ENCODE results near the gene HIGD2A. TPM values are rescaled to one million over a fixed set of nuclear protein-coding genes. Genes with fewer than 3 reads are reported as not detected.

HIGD2A gene
- total and polyA plus RNA-seq, 2 donors = 116 to 161 TPM

- no peaks in the 10 kb centered on the region for H3K27me3 ChIP-seq (ENCODE audit: control insufficient read depth in 2 of 2, insufficient read depth in 1 of 2, low read length in 1 of 2)
- no peak overlapping the region for H3K4me3 ChIP-seq (ENCODE audit: low read length in 2 of 2)
- H3K4me1 ChIP-seq (ENCODE audit: control insufficient read depth in 2 of 2, insufficient read depth in 2 of 2, low read length in 2 of 2) = peaks cover 0 to 12% of the 10 kb centered on the region in 2 donors
- WGBS = 97% methylated on average over 4 of the region's 5 CpGs
- no peak for DNase-seq (ENCODE audit: low read depth in 6 of 9, low spot score in 9 of 9)
- peaks cover 0 to 2% of the 10 kb centered on the region in 2 donors for H3K9me3 ChIP-seq (ENCODE audit: control insufficient read depth in 2 of 2, insufficient read depth in 1 of 2, low read length in 1 of 2)
- no peak overlapping the region for H3K27ac ChIP-seq (ENCODE audit: low read depth in 1 of 2, low read length in 1 of 2)
- no peaks in the 10 kb centered on the region for H3K36me3 ChIP-seq (ENCODE audit: control insufficient read depth in 2 of 2, insufficient read depth in 2 of 2, low read length in 1 of 2)
Observed at GRCh38 chr5:176432707-176433106, 44.2 kb downstream of the HIGD2A start.

- no peaks in the 10 kb centered on the region for H3K27me3 ChIP-seq (ENCODE audit: control insufficient read depth in 2 of 2, insufficient read depth in 1 of 2, low read length in 1 of 2)
- peaks cover 0 to 2% of the 10 kb centered on the region in 2 donors for H3K4me1 ChIP-seq (ENCODE audit: control insufficient read depth in 2 of 2, insufficient read depth in 2 of 2, low read length in 2 of 2)
- WGBS = 9% methylated on average over 5 of the region's 5 CpGs
- H3K27ac ChIP-seq (ENCODE audit: low read depth in 1 of 2, low read length in 1 of 2) = peak overlapping the region in 1 of 2 donors; percentile 38
- DNase-seq (ENCODE audit: low read depth in 6 of 9, low spot score in 9 of 9) = no peak
- no peaks in the 10 kb centered on the region for H3K36me3 ChIP-seq (ENCODE audit: control insufficient read depth in 2 of 2, insufficient read depth in 2 of 2, low read length in 1 of 2)
- H3K9me3 ChIP-seq (ENCODE audit: control insufficient read depth in 2 of 2, insufficient read depth in 1 of 2, low read length in 1 of 2) = peaks cover 0 to 2% of the 10 kb centered on the region in 2 donors
- no peak overlapping the region for H3K4me3 ChIP-seq (ENCODE audit: low read length in 2 of 2)
Observed at GRCh38 chr5:176436656-176437055, 48.1 kb downstream of the HIGD2A start.

- Histone ChIP-seq H3K4me3 (ENCODE audit: low read length in 2 of 2) (no peak overlapping the region), H3K36me3 (ENCODE audit: control insufficient read depth in 2 of 2, insufficient read depth in 2 of 2, low read length in 1 of 2) (no peaks in the 10 kb centered on the region), H3K9me3 (ENCODE audit: control insufficient read depth in 2 of 2, insufficient read depth in 1 of 2, low read length in 1 of 2) (no peaks in the 10 kb centered on the region), H3K27me3 (ENCODE audit: control insufficient read depth in 2 of 2, insufficient read depth in 1 of 2, low read length in 1 of 2) (no peaks in the 10 kb centered on the region), H3K4me1 (ENCODE audit: control insufficient read depth in 2 of 2, insufficient read depth in 2 of 2, low read length in 2 of 2) (peaks cover 0 to 2% of the 10 kb centered on the region in 2 donors), H3K27ac (ENCODE audit: low read depth in 1 of 2, low read length in 1 of 2) (no peak overlapping the region)
- 94% methylated on average over 12 of the region's 12 CpGs for WGBS
- no peak for DNase-seq (ENCODE audit: low read depth in 6 of 9, low spot score in 9 of 9)
Observed at GRCh38 chr5:176438959-176439757, 50.6 kb downstream of the HIGD2A start.

Other genes starting within 250 kb of the HIGD2A start
- gene SIMC1, start 150.3 kb upstream of the HIGD2A start, total RNA-seq = 5.3 TPM
- gene SIMC1, start 150.3 kb upstream of the HIGD2A start, polyA plus RNA-seq = 10.2 TPM
- 36.4 TPM for gene KIAA1191, start 27.0 kb upstream of the HIGD2A start, total RNA-seq
- gene KIAA1191, start 27.0 kb upstream of the HIGD2A start, polyA plus RNA-seq = 56.0 TPM
- 1.8 TPM for gene ARL10, start 23.3 kb upstream of the HIGD2A start, total RNA-seq
- 3.3 TPM for gene ARL10, start 23.3 kb upstream of the HIGD2A start, polyA plus RNA-seq
- gene NOP16, start 153 bp upstream of the HIGD2A start, total RNA-seq = 19.5 TPM
- gene NOP16, start 153 bp upstream of the HIGD2A start, polyA plus RNA-seq = 30.6 TPM
- gene CLTB, start 27.8 kb downstream of the HIGD2A start, total RNA-seq = 93.3 TPM
- gene CLTB, start 27.8 kb downstream of the HIGD2A start, polyA plus RNA-seq = 129 TPM
- gene FAF2, start 59.6 kb downstream of the HIGD2A start, total RNA-seq = 22.4 TPM
- 17.7 TPM for gene FAF2, start 59.6 kb downstream of the HIGD2A start, polyA plus RNA-seq
- gene RNF44, start 148.7 kb downstream of the HIGD2A start, total RNA-seq = 19.3 TPM
- 54.8 TPM for gene RNF44, start 148.7 kb downstream of the HIGD2A start, polyA plus RNA-seq
- gene CDHR2, start 160.6 kb downstream of the HIGD2A start, total RNA-seq = 0.33 TPM
- gene CDHR2, start 160.6 kb downstream of the HIGD2A start, polyA plus RNA-seq = 0.07 TPM
- 2.7 TPM for gene GPRIN1, start 221.4 kb downstream of the HIGD2A start, total RNA-seq
- gene GPRIN1, start 221.4 kb downstream of the HIGD2A start, polyA plus RNA-seq = 0.82 TPM
- 0.05 TPM for gene SNCB, start 241.8 kb downstream of the HIGD2A start, total RNA-seq
- 0.21 TPM for gene SNCB, start 241.8 kb downstream of the HIGD2A start, polyA plus RNA-seq
- gene EIF4E1B, start 241.9 kb downstream of the HIGD2A start, total RNA-seq = 0.05 TPM
- gene EIF4E1B, start 241.9 kb downstream of the HIGD2A start, polyA plus RNA-seq = 0.05 TPM